ENCODE results near the gene CDH4.

The CDH4 gene

DNA sequence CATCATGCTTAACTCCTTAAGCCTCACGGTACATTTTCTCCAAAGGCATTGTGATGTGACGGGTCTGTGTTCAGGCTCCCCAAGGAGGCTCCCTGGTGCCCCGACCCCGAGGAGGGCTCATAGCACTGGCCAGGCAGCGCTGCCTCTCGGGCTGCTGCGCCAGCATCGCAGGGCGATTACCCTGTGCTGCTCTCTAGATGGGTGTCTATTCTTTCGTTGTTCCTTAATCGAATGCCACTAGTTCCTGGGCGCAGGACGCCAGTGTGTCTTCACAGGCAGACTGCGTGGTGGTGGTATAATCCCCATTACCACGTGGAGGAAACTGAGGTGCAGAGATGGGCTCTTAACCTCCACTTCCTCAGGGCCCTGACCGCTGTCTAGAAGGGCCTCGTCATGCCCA, 267.4 kb downstream of the CDH4 start:
- H3K9ac ChIP-seq (ENCODE audit: low read length) = no peak overlapping the region
- no peak overlapping the region for H3K27ac ChIP-seq (ENCODE audit: low read depth, low read length)
- no peaks in the 10 kb centered on the region for H3K9me3 ChIP-seq (ENCODE audit: control insufficient read depth, insufficient read depth, low read depth, low read length)
- H3K4me3 ChIP-seq (ENCODE audit: low read depth, low read length) = no peak overlapping the region
- H3K36me3 ChIP-seq (ENCODE audit: control insufficient read depth, insufficient read depth, low read length) = no peaks in the 10 kb centered on the region
- H3K4me1 ChIP-seq (ENCODE audit: control insufficient read depth, insufficient read depth, low read length) = peaks cover 38% of the 10 kb centered on the region
- H3K27me3 ChIP-seq (ENCODE audit: control insufficient read depth, insufficient read depth, low read length) = no peaks in the 10 kb centered on the region; the same call in 1 of the 2 replicates

DNA sequence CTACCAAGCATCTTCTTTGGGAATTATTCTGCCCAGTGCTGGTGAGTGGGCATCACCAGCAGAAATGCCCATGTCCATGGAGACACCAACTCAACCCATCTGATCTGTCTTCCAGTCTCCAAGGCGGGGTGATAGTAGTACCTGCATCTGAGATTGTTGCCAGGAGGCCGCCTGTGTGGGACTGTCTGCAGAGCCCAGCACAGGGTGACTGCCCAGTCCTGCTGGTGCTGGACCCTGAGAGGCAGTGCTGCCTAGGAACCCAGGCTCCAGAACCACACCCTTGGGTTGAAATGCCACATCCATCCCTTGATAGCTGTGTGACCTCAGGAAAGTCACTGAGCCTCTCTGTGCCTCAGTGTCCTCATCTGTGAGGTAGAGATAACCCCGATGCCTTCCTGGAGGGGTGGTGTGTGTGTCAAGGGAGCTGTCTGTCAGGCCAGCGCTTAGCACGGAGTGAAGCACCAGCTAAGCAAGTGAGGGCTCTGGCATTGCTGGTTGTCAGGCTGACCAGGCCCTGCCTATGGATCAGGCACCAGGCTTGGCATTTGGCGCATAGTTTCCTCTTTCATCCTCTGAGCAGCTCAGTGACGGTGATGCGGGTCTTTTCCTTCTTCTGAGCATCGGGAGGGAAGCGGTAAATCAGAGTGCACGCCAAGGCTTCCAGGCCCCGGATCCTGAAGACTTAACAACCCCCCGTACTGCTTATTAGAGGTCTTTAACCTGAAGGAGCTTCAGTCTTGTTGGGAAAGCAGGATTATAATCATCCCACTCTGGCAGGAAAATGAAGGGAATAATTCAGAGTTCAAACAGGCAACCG, 268.2 kb downstream of the CDH4 start:
- no peak overlapping the region for H3K27ac ChIP-seq (ENCODE audit: low read depth, low read length)
- no peaks in the 10 kb centered on the region for H3K36me3 ChIP-seq (ENCODE audit: control insufficient read depth, insufficient read depth, low read length)
- H3K4me1 ChIP-seq (ENCODE audit: control insufficient read depth, insufficient read depth, low read length) = peaks cover 33% of the 10 kb centered on the region
- no peak overlapping the region for H3K9ac ChIP-seq (ENCODE audit: low read length)
- no peak overlapping the region for H3K4me3 ChIP-seq (ENCODE audit: low read depth, low read length)
- H3K9me3 ChIP-seq (ENCODE audit: control insufficient read depth, insufficient read depth, low read depth, low read length) = no peaks in the 10 kb centered on the region
- H3K27me3 ChIP-seq (ENCODE audit: control insufficient read depth, insufficient read depth, low read length) = no peaks in the 10 kb centered on the region; the same call in 1 of the 2 replicates

DNA sequence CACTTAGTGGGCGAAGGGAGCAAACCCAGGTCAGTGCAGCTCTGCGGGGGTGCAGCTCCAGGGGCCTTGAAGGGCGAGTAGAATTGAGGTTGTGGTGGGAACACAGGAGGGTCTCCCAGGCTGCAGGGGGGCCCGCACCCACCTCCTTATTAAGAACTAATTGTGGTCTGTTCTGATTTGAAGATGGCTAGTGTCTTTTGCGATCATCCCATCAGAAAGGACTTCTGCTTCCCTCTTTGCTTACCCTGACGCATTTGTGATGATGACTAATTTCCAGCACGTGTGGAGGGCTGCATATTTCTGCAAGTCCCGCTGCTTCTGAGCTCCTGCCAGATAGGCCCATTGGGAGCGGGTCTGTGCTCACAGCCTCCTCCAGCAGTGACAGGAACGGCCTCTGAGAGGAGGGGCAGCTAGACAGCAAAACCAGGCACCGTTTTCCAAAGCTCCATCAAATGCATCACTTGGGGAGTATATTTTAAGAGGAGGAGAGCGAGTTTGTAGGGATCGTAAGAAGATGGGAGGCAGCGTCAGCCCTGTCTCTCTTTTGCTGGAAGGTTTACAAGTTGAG, 268.9 kb downstream of the CDH4 start:
- H3K9ac ChIP-seq (ENCODE audit: low read length) = no peak overlapping the region
- H3K9me3 ChIP-seq (ENCODE audit: control insufficient read depth, insufficient read depth, low read depth, low read length) = no peaks in the 10 kb centered on the region

DNA sequence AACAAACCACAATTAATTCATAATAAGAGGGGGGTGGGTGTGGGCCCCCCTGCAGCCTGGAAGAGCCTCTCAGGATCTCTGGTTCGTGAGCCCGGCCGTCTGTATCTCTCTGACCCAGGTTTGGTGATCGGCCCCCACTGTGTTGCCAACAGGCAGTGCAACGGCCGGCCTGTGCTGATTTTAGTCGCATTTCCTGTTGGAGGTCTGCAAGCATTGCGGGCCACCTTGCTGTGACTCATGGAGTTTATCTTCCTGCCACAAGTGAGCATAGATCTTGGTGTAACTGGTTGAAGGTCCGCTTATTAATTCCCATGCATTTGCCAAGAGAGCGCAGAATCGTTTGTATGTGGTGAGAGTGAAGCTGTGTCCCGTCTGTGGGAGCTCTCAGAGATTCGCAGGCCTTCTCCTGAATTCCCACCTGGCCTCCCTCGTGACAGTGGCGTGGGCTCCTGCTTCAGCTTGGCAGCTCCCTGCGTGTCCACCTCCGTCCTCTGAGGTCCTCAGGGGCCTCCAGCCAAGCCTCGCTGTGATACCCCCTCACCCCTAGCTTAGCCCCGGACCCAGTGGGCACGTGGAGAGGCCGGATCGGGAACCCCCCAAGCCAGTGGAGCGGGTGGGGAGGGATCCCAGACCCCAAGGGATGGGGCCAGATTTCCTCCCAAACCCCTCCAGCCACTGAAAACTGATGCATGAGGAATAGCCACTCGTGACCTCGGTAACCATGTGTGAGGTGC, 269.8 kb downstream of the CDH4 start:
- Histone ChIP-seq H3K4me1 (ENCODE audit: control insufficient read depth, insufficient read depth, low read length) (peaks cover 30% of the 10 kb centered on the region), H3K27me3 (ENCODE audit: control insufficient read depth, insufficient read depth, low read length) (no peaks in the 10 kb centered on the region; the same call in 1 of the 2 replicates), H3K36me3 (ENCODE audit: control insufficient read depth, insufficient read depth, low read length) (no peaks in the 10 kb centered on the region), H3K9me3 (ENCODE audit: control insufficient read depth, insufficient read depth, low read depth, low read length) (no peaks in the 10 kb centered on the region), H3K4me3 (ENCODE audit: low read depth, low read length) (no peak overlapping the region), H3K9ac (ENCODE audit: low read length) (no peak overlapping the region), H3K27ac (ENCODE audit: low read depth, low read length) (no peak overlapping the region)

More for the DNA sequence above, 268.9 kb downstream of the CDH4 start:
- no peak overlapping the region for H3K4me3 ChIP-seq (ENCODE audit: low read depth, low read length)
- no peaks in the 10 kb centered on the region for H3K36me3 ChIP-seq (ENCODE audit: control insufficient read depth, insufficient read depth, low read length)
- no peaks in the 10 kb centered on the region; the same call in 1 of the 2 replicates for H3K27me3 ChIP-seq (ENCODE audit: control insufficient read depth, insufficient read depth, low read length)
- H3K27ac ChIP-seq (ENCODE audit: low read depth, low read length) = no peak overlapping the region
- peaks cover 33% of the 10 kb centered on the region for H3K4me1 ChIP-seq (ENCODE audit: control insufficient read depth, insufficient read depth, low read length)

DNA sequence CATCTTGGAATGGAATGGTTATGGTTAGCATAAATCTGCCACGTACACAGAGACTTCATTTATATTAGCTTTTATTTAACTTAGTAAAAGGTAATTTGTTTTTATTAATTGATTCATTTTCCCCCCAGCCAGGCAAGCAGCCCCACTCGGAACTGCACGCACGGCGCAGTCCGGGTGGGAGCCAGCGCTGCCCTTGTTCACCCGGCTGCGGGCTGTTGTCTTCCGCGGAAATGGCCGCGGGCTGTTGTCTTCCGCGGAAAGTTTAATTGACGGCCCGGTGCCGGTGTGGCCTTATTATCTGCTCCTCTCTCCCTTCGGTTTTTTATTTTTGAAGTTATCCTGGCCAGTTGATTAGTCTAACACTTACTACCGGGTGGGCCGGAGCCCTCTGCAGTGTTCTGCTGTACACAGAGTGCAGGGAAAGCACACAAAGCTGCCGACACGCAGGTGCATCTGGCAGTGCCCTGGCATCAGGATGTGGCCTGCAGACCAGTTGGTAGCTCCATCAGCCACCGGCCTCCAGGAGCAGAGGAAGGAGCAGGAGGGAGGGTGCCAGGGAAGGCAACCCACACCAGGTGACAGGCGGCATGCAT, 270.5 kb downstream of the CDH4 start:
- no peak overlapping the region for H3K27ac ChIP-seq (ENCODE audit: low read depth, low read length)
- H3K9me3 ChIP-seq (ENCODE audit: control insufficient read depth, insufficient read depth, low read depth, low read length) = no peaks in the 10 kb centered on the region
- H3K36me3 ChIP-seq (ENCODE audit: control insufficient read depth, insufficient read depth, low read length) = no peaks in the 10 kb centered on the region
- H3K4me3 ChIP-seq (ENCODE audit: low read depth, low read length) = no peak overlapping the region
- peaks cover 30% of the 10 kb centered on the region for H3K4me1 ChIP-seq (ENCODE audit: control insufficient read depth, insufficient read depth, low read length)
- no peaks in the 10 kb centered on the region; the same call in 1 of the 2 replicates for H3K27me3 ChIP-seq (ENCODE audit: control insufficient read depth, insufficient read depth, low read length)
- no peak overlapping the region for H3K9ac ChIP-seq (ENCODE audit: low read length)

DNA sequence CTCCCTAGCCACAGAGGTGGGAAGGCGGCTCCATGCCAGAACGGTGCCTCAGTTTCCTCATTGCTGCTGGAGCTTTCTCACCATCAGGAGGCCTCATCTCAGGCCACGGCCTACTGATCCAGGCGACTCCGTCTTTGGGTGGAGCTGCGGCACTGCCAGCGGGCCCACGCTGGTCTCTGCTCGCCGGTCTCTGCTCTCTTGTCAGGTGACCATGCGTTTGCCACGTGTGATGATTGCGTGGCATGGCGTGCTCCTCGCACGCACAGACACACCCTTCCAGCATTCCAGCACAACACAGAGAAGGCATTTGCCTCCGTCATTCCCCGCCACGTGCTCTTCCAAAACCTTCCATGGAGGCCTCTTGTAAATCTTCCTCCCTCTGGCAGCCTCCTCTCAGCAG, 271.1 kb downstream of the CDH4 start:
- Histone ChIP-seq H3K36me3 (ENCODE audit: control insufficient read depth, insufficient read depth, low read length) (no peaks in the 10 kb centered on the region), H3K27me3 (ENCODE audit: control insufficient read depth, insufficient read depth, low read length) (no peaks in the 10 kb centered on the region; the same call in 1 of the 2 replicates), H3K4me3 (ENCODE audit: low read depth, low read length) (no peak overlapping the region), H3K27ac (ENCODE audit: low read depth, low read length) (no peak overlapping the region), H3K9me3 (ENCODE audit: control insufficient read depth, insufficient read depth, low read depth, low read length) (no peaks in the 10 kb centered on the region), H3K9ac (ENCODE audit: low read length) (no peak overlapping the region), H3K4me1 (ENCODE audit: control insufficient read depth, insufficient read depth, low read length) (peaks cover 30% of the 10 kb centered on the region)

DNA sequence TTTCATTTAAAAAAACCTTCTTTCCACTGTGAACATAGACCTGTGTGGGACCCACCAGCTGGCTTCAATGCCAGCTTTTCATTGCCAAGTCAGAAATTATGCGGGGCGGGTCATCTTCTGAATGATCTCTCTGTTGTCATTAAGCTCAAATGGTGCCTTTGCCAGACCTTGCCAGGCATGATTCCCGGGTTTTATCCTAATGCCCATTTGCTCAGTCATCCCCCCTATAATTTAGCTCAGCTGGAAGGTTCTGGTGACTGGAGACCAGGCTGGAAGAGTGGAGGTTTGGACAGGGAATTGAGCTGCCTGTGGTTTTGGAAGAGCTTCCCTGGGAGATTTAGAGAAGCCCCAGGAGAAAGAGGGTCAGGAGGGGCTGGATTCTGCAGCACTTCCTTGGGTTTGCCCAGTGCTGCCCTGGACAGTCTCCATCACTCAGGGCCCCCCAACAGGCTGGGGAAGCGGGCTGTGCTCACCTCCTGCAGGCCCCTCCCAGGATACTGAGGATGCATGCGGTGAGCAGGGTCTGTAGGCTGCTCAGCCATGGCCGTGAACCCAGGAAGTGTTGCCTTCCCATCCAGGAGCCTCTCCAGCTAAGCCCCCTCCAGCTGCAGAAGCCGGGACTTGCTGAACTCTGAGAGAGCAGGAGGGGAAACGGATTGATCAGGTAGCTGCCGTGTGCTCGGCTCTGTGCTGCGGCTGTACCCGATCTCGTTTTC, 273.0 kb downstream of the CDH4 start:
- Histone ChIP-seq H3K27ac (ENCODE audit: low read depth, low read length) (no peak overlapping the region), H3K4me3 (ENCODE audit: low read depth, low read length) (no peak overlapping the region), H3K27me3 (ENCODE audit: control insufficient read depth, insufficient read depth, low read length) (no peaks in the 10 kb centered on the region; the same call in 1 of the 2 replicates), H3K9me3 (ENCODE audit: control insufficient read depth, insufficient read depth, low read depth, low read length) (no peaks in the 10 kb centered on the region), H3K36me3 (ENCODE audit: control insufficient read depth, insufficient read depth, low read length) (no peaks in the 10 kb centered on the region), H3K4me1 (ENCODE audit: control insufficient read depth, insufficient read depth, low read length) (peaks cover 30% of the 10 kb centered on the region), H3K9ac (ENCODE audit: low read length) (no peak overlapping the region)

DNA sequence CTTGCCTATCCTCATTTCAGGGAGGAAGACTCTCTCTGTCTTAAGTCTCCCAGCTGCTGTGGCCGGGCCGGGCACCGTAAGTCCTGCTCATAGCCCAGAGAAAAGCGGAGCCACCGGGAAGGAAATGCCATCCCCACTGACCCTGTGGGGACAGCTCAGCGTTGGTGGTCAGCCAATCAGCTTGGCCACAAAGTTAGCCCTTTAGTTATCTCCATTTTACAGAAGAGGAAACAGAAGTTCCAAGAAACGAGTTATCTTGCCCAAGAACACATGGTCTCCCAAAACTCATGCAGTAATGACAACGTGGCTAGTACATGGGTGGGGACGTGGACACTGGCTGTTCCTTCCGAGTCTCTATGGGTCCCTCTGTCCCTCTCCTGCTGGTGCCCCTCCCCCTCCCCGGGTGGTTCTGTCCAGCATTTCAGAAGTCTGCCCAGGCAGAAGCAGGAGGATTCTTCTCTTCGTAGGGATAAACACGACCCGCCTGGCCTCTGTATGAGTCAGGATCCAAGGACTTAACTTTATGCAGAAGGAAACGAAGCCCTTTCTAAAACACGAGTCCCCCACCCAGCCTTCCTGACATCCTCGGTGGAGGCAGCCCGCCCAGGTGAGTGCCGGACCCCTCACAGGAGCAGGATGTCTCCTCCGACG, 273.8 kb downstream of the CDH4 start:
- no peak overlapping the region for H3K27ac ChIP-seq (ENCODE audit: low read depth, low read length)
- no peaks in the 10 kb centered on the region for H3K9me3 ChIP-seq (ENCODE audit: control insufficient read depth, insufficient read depth, low read depth, low read length)
- H3K4me3 ChIP-seq (ENCODE audit: low read depth, low read length) = no peak overlapping the region
- no peaks in the 10 kb centered on the region; the same call in 1 of the 2 replicates for H3K27me3 ChIP-seq (ENCODE audit: control insufficient read depth, insufficient read depth, low read length)
- no peaks in the 10 kb centered on the region for H3K36me3 ChIP-seq (ENCODE audit: control insufficient read depth, insufficient read depth, low read length)
- no peak overlapping the region for H3K9ac ChIP-seq (ENCODE audit: low read length)
- peaks cover 24% of the 10 kb centered on the region for H3K4me1 ChIP-seq (ENCODE audit: control insufficient read depth, insufficient read depth, low read length)

DNA sequence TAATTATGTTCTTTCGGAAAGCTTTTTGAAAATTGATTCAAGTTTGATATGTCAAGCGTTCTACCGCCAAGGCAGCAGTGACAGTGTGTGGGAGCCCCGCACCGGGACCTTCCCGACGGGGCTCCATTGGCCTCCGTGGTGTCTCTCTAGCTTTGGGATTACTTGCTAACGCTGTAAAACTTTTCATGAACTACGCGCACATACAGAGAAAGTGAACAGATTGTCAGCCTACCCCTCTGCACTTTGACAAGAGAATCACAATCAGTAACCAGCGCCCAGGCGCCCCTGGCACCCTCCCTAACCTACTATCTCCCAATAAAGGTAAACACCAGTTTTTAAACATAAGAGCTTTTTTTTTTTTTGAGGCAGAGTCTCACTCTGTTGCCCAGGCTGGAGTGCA, 274.8 kb downstream of the CDH4 start:
- H3K4me3 ChIP-seq (ENCODE audit: low read depth, low read length) = no peak overlapping the region
- no peak overlapping the region for H3K27ac ChIP-seq (ENCODE audit: low read depth, low read length)
- no peaks in the 10 kb centered on the region for H3K9me3 ChIP-seq (ENCODE audit: control insufficient read depth, insufficient read depth, low read depth, low read length)
- H3K9ac ChIP-seq (ENCODE audit: low read length) = no peak overlapping the region
- no peaks in the 10 kb centered on the region; the same call in 1 of the 2 replicates for H3K27me3 ChIP-seq (ENCODE audit: control insufficient read depth, insufficient read depth, low read length)
- H3K36me3 ChIP-seq (ENCODE audit: control insufficient read depth, insufficient read depth, low read length) = no peaks in the 10 kb centered on the region
- peaks cover 18% of the 10 kb centered on the region for H3K4me1 ChIP-seq (ENCODE audit: control insufficient read depth, insufficient read depth, low read length)

DNA sequence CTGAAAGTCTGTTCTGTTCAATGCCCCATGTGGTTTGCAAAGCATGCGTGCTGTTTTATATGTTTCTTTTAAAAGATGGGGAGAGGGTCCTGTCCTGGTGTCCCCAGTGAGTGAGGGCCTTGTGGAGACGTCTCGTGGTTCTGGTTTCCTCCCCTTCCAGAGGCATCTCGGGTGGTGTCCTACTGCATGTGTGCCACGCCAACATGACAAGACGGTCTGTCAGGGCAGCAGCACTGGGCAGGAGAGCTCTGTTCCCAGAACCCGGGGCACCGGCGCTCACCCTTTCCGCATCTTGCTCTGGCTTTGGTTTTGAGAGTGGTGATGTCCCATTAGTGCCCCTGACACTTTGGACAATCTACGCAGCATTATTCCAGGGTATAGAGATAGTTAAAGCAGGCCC, 275.6 kb downstream of the CDH4 start:
- no peaks in the 10 kb centered on the region; the same call in 1 of the 2 replicates for H3K27me3 ChIP-seq (ENCODE audit: control insufficient read depth, insufficient read depth, low read length)

More for the DNA sequence above, 275.6 kb downstream of the CDH4 start:
- Histone ChIP-seq H3K9me3 (ENCODE audit: control insufficient read depth, insufficient read depth, low read depth, low read length) (no peaks in the 10 kb centered on the region), H3K4me3 (ENCODE audit: low read depth, low read length) (no peak overlapping the region), H3K27ac (ENCODE audit: low read depth, low read length) (no peak overlapping the region), H3K36me3 (ENCODE audit: control insufficient read depth, insufficient read depth, low read length) (no peaks in the 10 kb centered on the region), H3K9ac (ENCODE audit: low read length) (no peak overlapping the region), H3K4me1 (ENCODE audit: control insufficient read depth, insufficient read depth, low read length) (peaks cover 18% of the 10 kb centered on the region)
